Measurements from ENCODE around the gene TGFBR3L.
"Not testable (repeated sequence)": the region's sequence is repeated elsewhere in the genome, so short reads cannot be mapped to it uniquely, and the experiment has no call there.

TGFBR3L gene

GRCh38 chr19:7917267-7918061 is 2.8 kb downstream of the TGFBR3L start:
- DNase-seq (ENCODE audit: low spot score) = no peak

DNA sequence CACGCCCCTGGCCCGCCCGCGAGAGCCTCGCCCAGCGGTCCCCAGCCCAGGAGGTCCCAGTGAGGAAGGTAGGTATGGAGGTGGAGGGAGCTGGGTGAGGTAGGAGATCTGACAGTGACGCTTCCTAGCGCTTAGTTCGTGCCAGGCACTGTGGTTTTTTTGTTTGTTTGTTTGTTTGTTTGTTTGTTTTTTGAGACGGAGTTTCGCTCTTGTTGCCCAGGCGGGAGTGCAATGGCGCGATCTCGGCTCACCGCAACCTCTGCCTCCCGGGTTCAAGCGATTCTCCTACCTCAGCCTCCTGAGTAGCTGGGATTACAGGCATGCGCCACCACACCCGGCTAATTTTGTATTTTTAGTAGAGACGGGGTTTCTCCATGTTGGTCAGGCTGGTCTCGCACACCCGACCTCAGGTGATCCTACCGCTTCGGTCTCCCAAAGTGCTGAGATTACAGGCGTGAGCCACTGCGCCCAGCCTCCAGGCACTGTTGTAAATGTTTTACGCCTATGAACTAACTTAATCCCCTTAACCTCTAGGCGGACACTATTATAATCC is 3.5 kb downstream of the TGFBR3L start:
- DNase-seq (ENCODE audit: low spot score) = not testable (repeated sequence)

GRCh38 chr19:7918615-7919421 is 4.2 kb downstream of the TGFBR3L start:
- no peak for DNase-seq (ENCODE audit: low spot score)

GRCh38 chr19:7919610-7920518 is 5.2 kb downstream of the TGFBR3L start, which contains the start of gene SNAPC2:
TSS of gene SNAPC2 (plus strand) at chr19:7920338. CDS start at chr19:7920367, 29 bp downstream.
- peak; percentile 98 for DNase-seq (ENCODE audit: low spot score)

DNA sequence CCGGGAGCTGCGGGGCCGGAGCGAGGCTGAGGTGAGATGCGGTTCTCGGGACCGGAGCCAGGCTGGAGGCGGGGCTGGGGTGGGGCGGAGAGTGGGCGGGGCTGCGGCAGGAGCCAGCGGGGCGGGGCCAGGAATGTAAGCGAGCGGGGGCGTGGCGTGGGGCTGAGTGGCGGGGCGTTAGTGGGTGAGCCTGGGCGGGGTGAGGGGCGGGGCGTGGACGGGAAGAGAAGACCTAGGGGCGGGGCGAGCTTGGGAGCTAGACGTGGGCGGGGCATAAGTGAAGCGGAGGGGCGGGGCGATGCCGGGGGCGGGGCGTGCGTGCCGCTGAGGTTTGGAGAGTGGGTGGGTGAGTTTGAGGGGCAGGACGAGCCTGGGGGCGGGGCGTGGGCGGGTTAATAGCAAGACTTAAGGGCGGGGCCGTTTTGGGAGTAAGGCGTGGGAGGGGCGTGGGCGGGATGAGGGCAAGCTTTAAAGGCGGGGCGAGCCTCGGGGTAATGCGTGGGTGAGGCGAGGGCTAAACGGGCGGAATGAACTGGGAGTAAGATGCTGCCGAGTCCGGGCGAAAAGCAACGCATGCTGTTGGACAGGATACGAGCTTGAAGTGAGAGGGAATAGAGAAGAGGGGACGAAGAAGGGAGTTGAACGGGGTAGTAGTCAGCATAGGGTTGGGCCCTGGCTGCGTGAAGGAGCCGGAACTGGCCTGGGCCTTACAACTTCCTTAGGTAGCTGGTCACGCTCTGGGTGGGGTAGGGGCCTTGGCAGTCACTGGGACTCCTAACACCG is 6.1 kb downstream of the TGFBR3L start:
- peak; percentile 99 for DNase-seq (ENCODE audit: low spot score)

DNA sequence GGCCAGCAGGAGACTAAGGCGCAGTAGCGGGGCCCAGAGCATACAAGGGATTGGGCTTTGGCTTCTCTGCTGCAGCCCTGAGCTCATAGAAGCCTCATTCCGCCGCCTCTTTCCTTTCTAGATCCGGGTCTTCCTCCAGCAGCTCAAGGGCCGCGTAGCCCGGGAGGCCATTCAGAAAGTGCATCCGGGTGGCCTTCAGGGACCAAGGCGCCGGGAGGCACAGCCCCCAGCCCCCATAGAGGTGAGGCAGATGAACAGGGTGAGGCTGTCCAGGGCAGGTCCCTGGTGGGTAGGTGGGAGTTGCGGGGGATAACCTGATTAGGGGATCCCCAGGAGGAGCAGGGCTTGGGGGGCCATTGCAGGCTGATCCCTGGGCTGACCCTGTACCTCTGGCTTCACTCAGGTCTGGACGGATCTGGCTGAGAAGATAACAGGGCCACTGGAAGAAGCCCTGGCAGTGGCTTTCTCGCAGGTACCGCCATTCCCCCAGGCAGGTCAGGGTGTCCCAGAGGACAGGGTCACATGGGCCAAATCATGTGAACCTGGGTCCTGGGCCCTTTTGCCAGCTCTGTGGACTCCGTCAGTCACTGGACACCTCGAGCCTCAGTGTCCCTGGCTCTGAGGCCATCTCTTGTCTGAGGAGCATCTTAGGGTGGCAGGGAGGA is 6.8 kb downstream of the TGFBR3L start:
- no peak for DNase-seq (ENCODE audit: low spot score)

- DNase-seq (ENCODE audit: low spot score) = no peak
Observed at GRCh38 chr19:7921967-7922835, 7.6 kb downstream of the TGFBR3L start.

DNA sequence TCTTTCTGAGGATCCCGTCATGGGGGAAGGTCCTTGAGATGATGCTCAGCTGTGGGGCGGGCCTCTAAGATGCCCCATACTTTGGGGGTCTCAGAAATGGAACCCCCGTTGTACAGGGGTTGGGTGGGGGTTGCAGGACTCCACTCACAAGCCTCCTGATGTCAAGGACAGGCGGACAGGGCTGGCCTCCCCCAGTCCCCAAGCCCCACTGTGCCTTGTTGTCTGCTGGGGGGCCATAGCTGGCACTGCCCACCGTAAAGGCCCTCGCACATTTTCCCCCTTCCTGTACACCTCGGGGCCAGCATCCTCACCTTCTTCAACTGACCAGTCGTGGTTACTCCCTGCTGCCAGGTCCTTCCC is 8.2 kb downstream of the TGFBR3L start:
- no peak for DNase-seq (ENCODE audit: low spot score)

DNA sequence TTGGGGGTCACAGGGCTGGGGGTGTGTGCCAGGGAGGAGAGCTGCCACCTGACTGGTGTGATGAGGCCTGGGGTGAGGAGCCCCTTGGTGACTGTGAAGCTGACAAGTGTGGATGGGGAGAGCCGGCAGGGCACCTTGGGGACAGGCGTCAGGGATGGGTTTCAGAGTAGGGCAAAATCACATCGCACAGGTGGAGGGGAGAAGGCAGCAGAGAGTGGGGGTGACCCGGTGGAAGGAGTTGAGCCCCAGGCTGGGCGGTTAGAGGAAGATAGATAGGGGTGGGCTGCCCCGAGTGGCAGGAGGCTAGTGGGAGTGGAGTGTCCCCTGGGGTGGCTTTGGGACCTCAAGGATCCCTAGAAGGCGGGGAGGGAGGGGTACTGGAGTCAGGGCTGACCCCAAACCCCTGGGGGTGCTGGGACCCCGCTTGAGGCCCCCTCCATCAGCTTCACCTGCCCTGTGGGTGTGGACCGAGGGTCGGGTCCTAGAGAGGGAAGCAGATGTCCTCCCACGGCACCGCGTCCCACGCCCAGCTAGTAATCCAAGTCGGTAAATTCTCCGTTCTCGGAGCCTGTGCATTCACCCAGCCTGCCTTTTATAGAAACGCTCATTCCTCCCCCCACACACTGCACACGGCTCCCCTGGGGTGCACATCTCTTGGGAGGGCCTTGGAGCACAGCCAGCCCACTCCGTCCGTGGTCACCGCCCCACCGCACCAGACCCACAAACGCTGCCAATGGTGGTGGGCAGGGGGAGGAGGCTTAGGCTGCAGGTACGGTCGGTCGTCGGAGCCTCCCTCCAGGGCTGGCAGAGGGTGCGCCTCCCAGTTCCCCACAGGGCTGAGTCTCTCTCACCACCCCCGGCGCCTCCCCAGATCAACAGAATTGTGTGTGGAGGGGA is 8.9 kb downstream of the TGFBR3L start:
- no peak for DNase-seq (ENCODE audit: low spot score)

DNA sequence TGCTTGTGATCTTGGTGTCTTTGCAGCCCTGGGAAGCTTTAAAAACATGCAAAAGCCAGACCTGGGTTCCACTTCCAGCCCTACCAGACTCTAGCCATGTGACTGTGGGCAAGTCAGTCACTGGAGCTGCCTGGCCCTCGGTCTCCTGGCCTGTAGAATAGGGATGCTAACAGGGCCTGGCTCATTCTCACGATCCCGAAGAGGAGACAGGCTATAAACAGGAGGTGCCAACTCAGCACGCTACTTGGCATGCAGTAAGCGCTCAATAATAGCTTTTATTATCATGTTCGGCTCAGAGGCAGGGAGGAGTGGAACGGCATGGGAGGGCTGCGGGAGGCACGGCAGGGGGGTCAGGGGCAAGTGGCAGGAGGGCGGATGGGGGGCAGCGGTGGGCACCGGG is 9.6 kb downstream of the TGFBR3L start:
- DNase-seq (ENCODE audit: low spot score) = no peak

GRCh38 chr19:7924651-7925170 is 10.1 kb downstream of the TGFBR3L start:
- DNase-seq (ENCODE audit: low spot score) = no peak

DNA sequence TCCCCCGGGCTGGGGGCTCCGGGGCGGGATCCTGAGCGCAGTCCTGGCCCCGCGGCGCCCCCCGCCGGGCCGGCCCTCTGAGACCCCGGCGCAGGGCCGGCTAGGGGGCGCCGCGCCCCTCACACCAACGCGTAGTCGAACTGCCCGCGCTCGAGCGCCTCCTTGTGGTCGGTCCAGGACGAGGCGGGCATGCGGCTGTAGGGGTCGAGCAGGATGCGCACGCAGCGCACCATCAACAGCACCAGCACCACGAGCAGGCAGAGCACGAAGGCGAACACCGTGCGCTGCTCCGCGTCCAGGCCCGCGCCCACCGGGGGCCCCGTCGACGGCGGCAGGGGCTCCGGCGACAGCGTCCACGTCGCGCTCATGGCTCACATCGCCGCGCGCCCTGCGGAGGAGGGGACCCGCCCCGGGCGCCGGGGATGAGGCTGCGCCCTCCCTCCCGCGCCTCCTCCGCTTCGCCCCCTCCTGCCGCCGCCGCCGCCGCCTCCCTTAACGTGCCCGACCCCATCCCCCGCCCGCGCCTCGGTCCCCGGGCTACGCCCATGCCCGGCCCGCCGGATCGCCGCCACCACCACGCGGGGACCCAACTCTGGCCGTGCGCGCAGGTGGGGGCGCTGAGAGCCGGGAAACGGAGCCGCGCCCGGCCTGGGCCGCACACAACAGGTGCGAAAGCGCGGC is 10.7 kb downstream of the TGFBR3L start:
- no peak for DNase-seq (ENCODE audit: low spot score)

- no peak for DNase-seq (ENCODE audit: low spot score)
Observed at GRCh38 chr19:7926021-7926726, 11.5 kb downstream of the TGFBR3L start, which contains the start of gene CTXN1. TSS of gene CTXN1 (minus strand) at chr19:7926135. CDS start at chr19:7925538, 597 bp downstream.

DNA sequence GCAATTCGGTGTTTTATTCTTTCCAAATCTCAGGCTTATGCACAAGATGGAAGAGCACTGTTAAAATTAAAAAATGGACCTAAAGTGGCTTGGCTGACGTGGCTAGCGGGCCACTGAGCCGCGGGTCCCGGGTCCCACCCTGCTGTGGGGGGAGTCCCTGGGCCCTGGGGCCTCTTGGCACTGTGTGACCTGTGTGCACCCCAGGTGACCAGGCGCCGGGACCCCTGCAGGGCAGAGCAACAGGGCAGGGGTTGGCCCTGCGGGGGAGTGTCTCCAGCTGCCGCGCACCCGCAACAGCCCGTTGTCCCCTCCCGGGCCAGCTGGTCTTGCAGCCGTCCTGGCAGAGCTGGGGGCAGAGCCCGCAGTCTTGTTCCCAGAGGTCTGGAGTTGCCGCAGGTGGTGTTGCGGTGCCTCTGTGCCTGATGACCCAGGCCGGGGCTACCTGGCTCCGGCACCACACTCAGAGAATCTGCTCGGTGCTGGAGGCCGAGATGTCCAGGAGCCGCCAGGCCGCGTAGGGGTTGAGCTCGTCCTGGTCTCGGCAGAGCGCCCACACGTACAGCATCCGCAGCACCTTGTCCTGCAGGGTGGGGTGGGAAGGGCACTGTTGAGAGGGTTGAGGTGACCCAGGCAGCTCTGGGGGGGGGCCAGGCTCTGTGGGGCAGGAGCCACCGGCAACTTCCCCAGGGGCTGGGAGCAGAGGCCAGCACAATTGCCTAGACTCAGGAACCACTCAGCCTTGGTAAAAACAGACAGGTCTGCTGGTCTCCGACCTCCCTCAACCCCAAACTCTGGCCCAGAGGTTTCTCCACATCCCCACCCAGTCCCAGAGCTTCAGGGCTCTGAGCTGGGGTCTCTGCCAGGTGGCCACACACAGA is 12.3 kb downstream of the TGFBR3L start:
- peak; percentile 68 for DNase-seq (ENCODE audit: low spot score)

- peak; percentile 65 for DNase-seq (ENCODE audit: low spot score)
Observed at GRCh38 chr19:7927605-7928333, 13.1 kb downstream of the TGFBR3L start.
